BLaER1 (cell line): ENCODE data around the gene DEDD.

Experiments used
- H3K27ac ChIP-seq: shearing (Covaris generic); formaldehyde crosslinking; 2 replicates; pipeline ENCODE4 v1.8.1; 2022
- H3K27me3 ChIP-seq: shearing (Covaris generic); formaldehyde crosslinking; 2 replicates; pipeline ENCODE4 v1.8.1; 2022
- H3K36me3 ChIP-seq: shearing (Covaris generic); formaldehyde crosslinking; 2 replicates; pipeline ENCODE4 v1.8.1; 2022
- H3K4me1 ChIP-seq: shearing (Covaris generic); formaldehyde crosslinking; 2 replicates; pipeline ENCODE4 v1.8.1; 2022
- H3K4me2 ChIP-seq: shearing (Covaris generic); formaldehyde crosslinking; 2 replicates; pipeline ENCODE4 v1.8.1; 2022
- H3K4me3 ChIP-seq: shearing (Covaris generic); formaldehyde crosslinking; 2 replicates; pipeline ENCODE4 v1.8.1; 2022
- H3K9ac ChIP-seq: shearing (Covaris generic); formaldehyde crosslinking; 2 replicates; pipeline ENCODE4 v1.8.1; 2022
- H3K9me3 ChIP-seq: shearing (Covaris generic); formaldehyde crosslinking; 2 replicates; pipeline ENCODE4 v1.8.1; 2022
- H4K20me1 ChIP-seq: shearing (Covaris generic); formaldehyde crosslinking; 2 replicates; pipeline ENCODE4 v1.8.1; 2022
- Cebpa-rat ChIP-seq: shearing (Covaris generic); IDR thresholded peaks from 2 replicates; pipeline ENCODE4 v1.8.1; 2022

DEDD gene

GRCh38 chr1:161173711-161174110, 41.2 kb upstream of the DEDD start:
- Histone ChIP-seq H3K9me3 (no peaks in the 10 kb centered on the region), H3K4me1 (peaks cover 29% of the 10 kb centered on the region), H3K27ac (no peak overlapping the region), H3K36me3 (peaks cover 74% of the 10 kb centered on the region), H3K9ac (no peak overlapping the region), H3K27me3 (no peaks in the 10 kb centered on the region), H4K20me1 (peaks cover 18% of the 10 kb centered on the region; the same call in 1 of the 2 replicates), H3K4me3 (no peak overlapping the region), H3K4me2 (no peak overlapping the region)
- TF ChIP-seq Cebpa-rat = no peak

- no peaks in the 10 kb centered on the region for H3K27me3 ChIP-seq
- peaks cover 74% of the 10 kb centered on the region for H3K36me3 ChIP-seq
- H3K27ac ChIP-seq = no peak overlapping the region
- peaks cover 18% of the 10 kb centered on the region; the same call in 1 of the 2 replicates for H4K20me1 ChIP-seq
- H3K4me1 ChIP-seq = peaks cover 23% of the 10 kb centered on the region
- no peak overlapping the region for H3K4me2 ChIP-seq
- no peak overlapping the region for H3K9ac ChIP-seq
- H3K4me3 ChIP-seq = no peak overlapping the region
- H3K9me3 ChIP-seq = no peaks in the 10 kb centered on the region
- TF ChIP-seq Cebpa-rat = no peak
Observed at GRCh38 chr1:161172776-161173376, 40.4 kb upstream of the DEDD start.

GRCh38 chr1:161172349-161172748, 39.9 kb upstream of the DEDD start:
- Histone ChIP-seq H3K4me2 (no peak overlapping the region), H3K9me3 (no peaks in the 10 kb centered on the region), H3K4me1 (peaks cover 24% of the 10 kb centered on the region)

GRCh38 chr1:161171696-161172095, 39.2 kb upstream of the DEDD start:
- peaks cover 74% of the 10 kb centered on the region for H3K36me3 ChIP-seq
- no peak overlapping the region for H3K4me3 ChIP-seq
- peaks cover 28% of the 10 kb centered on the region for H3K4me1 ChIP-seq
- H3K27ac ChIP-seq = no peak overlapping the region
- peaks cover 16% of the 10 kb centered on the region; the same call in 1 of the 2 replicates for H4K20me1 ChIP-seq
- no peaks in the 10 kb centered on the region for H3K9me3 ChIP-seq
- no peak for TF ChIP-seq Cebpa-rat
- no peak overlapping the region for H3K4me2 ChIP-seq
- H3K9ac ChIP-seq = no peak overlapping the region
- no peaks in the 10 kb centered on the region for H3K27me3 ChIP-seq

More at GRCh38 chr1:161172349-161172748, 39.9 kb upstream of the DEDD start:
- no peak overlapping the region for H3K9ac ChIP-seq
- H3K27ac ChIP-seq = no peak overlapping the region
- no peak overlapping the region for H3K4me3 ChIP-seq
- no peaks in the 10 kb centered on the region for H3K27me3 ChIP-seq
- H4K20me1 ChIP-seq = peaks cover 18% of the 10 kb centered on the region; the same call in 1 of the 2 replicates
- TF ChIP-seq Cebpa-rat = no peak
- peaks cover 74% of the 10 kb centered on the region for H3K36me3 ChIP-seq

GRCh38 chr1:161171191-161171590, 38.7 kb upstream of the DEDD start:
- Histone ChIP-seq H3K4me1 (peaks cover 23% of the 10 kb centered on the region), H3K27ac (no peak overlapping the region), H3K9me3 (no peaks in the 10 kb centered on the region), H4K20me1 (peaks cover 11% of the 10 kb centered on the region; the same call in 1 of the 2 replicates), H3K4me3 (no peak overlapping the region), H3K4me2 (no peak overlapping the region), H3K9ac (no peak overlapping the region), H3K27me3 (no peaks in the 10 kb centered on the region), H3K36me3 (peaks cover 74% of the 10 kb centered on the region)
- TF ChIP-seq Cebpa-rat = no peak

- Histone ChIP-seq H3K36me3 (peaks cover 63% of the 10 kb centered on the region), H3K4me1 (peaks cover 23% of the 10 kb centered on the region), H4K20me1 (no peaks in the 10 kb centered on the region), H3K4me2 (no peak overlapping the region), H3K9me3 (no peaks in the 10 kb centered on the region), H3K27ac (no peak overlapping the region), H3K4me3 (no peak overlapping the region), H3K9ac (no peak overlapping the region), H3K27me3 (no peaks in the 10 kb centered on the region)
- TF ChIP-seq Cebpa-rat = no peak
Observed at GRCh38 chr1:161168906-161169305, 36.4 kb upstream of the DEDD start.

GRCh38 chr1:161166669-161167548, 34.4 kb upstream of the DEDD start:
- Histone ChIP-seq H3K9me3 (no peaks in the 10 kb centered on the region), H3K4me3 (peak overlapping the region; percentile 75), H3K27me3 (no peaks in the 10 kb centered on the region), H3K27ac (peak overlapping the region; percentile 59), H3K4me1 (peaks cover 23% of the 10 kb centered on the region), H4K20me1 (no peaks in the 10 kb centered on the region), H3K9ac (peak overlapping the region; percentile 79), H3K36me3 (peaks cover 63% of the 10 kb centered on the region), H3K4me2 (peak overlapping the region; percentile 99)
- no peak for TF ChIP-seq Cebpa-rat

- Histone ChIP-seq H4K20me1 (no peaks in the 10 kb centered on the region), H3K4me2 (peak within 1 kb of the TSS; percentile 99), H3K9me3 (no peaks in the 10 kb centered on the region), H3K27ac (peak within 1 kb of the TSS; percentile 59), H3K4me1 (peaks cover 28% of the 10 kb centered on the region), H3K27me3 (no peaks in the 10 kb centered on the region), H3K9ac (peak within 1 kb of the TSS; percentile 79), H3K4me3 (peak within 1 kb of the TSS; percentile 75), H3K36me3 (peaks cover 62% of the 10 kb centered on the region)
- TF ChIP-seq Cebpa-rat = no peak
Observed at GRCh38 chr1:161165742-161166668, 33.5 kb upstream of the DEDD start, which contains the start of gene PPOX. Gene PPOX (plus strand): TSS chr1:161166426. CDS start chr1:161166848, 422 bp downstream.

GRCh38 chr1:161164901-161165610, 32.6 kb upstream of the DEDD start:
- H3K9ac ChIP-seq = peak overlapping the region; percentile 79

More at GRCh38 chr1:161164901-161165610, 32.6 kb upstream of the DEDD start:
- TF ChIP-seq Cebpa-rat = no peak
- Histone ChIP-seq H3K4me3 (peak overlapping the region; percentile 75), H3K9me3 (no peaks in the 10 kb centered on the region), H3K27me3 (no peaks in the 10 kb centered on the region), H4K20me1 (no peaks in the 10 kb centered on the region), H3K27ac (no peak overlapping the region; the same call in 1 of the 2 replicates), H3K36me3 (peaks cover 58% of the 10 kb centered on the region), H3K4me1 (peaks cover 38% of the 10 kb centered on the region), H3K4me2 (peak overlapping the region; percentile 99)
